GM12874 (cell line): ENCODE measurements around the gene LIG1.

Experiments used
- TF ChIP-seq, protein P1 (sequence below): IDR thresholded peaks from 2 replicates; pipeline ENCODE4 v1.5.1; 2011; ENCODE audit warnings: low read depth, mild to moderate bottlenecking, control low read depth, low read length, moderate library complexity; ENCODE audit not compliant: insufficient read depth

The LIG1 gene

DNA sequence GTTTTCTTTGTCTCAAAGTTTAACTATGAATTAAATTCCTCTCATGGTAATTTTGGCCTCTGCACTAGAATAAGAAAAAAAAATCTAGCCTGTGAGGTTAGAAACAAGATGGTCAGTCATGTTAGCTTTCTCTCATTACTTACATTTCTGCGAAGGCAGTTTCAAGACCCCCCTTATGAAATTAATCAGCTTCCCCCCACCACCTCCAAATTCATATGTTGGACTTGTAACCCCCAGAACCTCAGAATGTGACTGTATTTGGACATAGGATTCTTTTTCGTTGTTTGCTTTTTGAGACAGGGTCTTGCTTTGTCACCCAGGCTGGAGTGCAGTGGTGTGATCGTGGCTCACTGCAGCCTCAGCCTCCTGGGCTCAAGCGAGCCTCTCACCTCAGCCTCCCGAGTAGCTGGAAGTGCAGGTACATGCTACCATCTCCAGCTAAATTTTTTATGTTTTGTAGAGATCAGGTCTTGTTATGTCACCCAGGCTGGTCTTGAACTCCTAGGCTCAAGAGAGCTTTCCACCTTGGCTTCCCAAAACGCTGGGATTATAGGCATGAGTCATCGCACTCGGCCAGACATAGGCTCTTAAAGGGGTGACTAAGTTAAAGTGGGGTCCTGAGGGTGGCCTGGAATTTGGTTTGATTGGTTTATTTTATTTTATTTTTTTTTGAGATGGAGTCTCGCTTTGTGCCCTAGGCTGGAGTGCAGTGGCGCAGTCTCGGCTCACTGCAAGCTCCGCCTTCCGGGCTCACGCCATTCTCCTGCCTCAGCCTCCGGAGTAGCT lies 61.0 kb downstream of the LIG1 start:
- TF ChIP-seq, protein P1, sequence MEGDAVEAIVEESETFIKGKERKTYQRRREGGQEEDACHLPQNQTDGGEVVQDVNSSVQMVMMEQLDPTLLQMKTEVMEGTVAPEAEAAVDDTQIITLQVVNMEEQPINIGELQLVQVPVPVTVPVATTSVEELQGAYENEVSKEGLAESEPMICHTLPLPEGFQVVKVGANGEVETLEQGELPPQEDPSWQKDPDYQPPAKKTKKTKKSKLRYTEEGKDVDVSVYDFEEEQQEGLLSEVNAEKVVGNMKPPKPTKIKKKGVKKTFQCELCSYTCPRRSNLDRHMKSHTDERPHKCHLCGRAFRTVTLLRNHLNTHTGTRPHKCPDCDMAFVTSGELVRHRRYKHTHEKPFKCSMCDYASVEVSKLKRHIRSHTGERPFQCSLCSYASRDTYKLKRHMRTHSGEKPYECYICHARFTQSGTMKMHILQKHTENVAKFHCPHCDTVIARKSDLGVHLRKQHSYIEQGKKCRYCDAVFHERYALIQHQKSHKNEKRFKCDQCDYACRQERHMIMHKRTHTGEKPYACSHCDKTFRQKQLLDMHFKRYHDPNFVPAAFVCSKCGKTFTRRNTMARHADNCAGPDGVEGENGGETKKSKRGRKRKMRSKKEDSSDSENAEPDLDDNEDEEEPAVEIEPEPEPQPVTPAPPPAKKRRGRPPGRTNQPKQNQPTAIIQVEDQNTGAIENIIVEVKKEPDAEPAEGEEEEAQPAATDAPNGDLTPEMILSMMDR = no peak

DNA sequence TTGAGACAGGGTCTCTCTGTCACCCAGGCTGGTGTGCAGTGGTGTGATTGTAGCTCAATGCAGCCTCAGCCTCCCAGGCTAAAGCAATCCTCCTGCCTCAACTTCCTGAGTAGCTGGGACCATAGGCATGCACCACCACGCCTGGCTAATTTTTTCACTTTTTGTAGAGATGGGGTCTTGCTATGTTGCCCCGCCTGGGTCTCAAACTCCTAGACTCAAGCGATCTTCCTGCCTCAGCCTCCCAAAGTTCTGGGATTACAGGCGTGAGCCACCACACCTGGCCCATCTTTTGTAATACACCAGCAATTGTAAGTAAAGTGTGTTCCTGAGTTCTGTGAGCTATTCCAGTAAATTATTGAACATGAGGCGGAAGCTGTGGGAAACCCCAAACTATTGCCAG lies 66.2 kb downstream of the LIG1 start:
- TF ChIP-seq, protein P1 = no peak

DNA sequence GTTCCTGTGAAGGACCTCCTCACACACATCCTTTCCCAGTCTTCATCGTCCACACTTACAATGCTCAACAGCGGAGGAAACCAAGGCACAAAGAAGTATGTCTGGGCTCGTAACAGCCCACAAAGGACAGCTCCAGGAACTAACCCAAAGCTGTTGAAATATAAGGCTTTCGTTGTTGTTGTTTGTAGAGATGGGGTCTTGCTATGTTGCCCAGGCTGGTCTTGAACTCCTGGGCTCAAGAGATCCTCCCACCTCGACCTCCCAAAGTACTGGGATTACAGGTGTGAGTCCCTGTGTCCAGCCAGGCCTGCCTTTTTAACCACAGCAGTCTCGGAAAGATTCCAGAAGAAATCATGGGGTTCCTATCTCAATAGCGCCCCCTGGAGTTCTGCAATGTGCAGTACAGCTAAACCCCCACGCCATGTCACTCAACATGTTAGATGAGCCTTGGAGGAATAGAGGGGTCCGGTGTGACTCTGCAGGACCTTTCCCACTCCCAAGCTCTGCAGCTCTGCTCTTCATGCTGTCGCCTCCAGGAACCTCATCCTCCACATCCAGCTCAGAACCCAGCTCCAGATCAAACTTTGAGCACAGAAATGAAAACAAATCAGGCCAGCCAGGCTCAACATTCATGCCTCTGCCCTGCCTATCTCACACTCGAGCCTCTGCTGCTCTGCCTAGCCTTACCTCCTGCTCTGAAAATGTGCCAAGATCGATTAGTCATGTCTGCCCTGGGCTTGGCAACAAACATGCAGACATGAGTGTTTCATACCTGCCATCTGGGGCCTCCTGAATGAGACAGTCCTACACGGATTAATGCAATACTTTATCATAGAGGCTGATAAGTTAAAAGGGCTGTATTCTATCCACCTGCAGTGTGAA lies 67.0 kb downstream of the LIG1 start:
- TF ChIP-seq, protein P1 = peak; percentile 70

DNA sequence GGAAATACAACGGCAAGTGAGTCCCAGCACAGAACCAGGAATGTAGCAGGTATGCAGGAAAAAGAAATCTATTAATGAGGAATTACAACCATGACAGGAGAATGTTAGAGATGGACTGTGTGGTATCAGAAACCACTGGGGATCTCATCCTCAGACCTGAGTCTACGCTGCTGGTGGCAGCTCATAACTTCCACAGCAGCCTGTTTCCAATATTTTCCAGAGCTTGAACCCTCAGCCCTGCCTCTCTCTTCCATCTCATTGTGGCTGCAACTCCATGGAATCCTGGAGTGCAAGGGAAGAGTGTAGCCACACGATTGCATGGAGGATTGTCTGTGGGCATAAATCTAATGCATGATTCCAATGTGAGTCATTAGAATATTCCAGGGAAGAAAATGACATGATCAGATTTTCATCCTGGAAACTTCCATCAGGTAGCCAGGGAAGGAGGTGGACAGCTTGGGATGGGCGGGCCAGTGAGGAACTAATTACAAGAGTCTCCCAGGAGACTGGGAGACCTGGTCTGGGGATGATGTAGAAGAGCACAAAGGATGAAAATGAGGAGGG lies 74.5 kb downstream of the LIG1 start:
- TF ChIP-seq, protein P1 = no peak

DNA sequence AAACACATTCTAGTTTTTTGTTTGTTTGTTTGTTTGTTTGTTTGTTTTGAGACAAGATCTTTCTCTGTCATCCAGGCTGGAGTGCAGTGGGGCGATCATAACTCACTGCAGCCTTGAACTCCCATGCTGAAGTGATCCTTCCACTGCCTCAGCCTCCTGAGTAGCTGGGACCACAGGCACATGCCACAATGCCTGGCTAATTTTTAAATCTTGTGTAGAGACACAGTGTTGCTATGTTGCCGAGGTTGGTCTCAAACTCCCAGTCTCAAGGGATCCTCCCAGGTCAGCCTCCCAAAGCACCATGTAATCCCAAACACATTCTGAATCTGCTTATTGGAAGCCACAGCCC lies 75.3 kb downstream of the LIG1 start:
- TF ChIP-seq, protein P1 = no peak

DNA sequence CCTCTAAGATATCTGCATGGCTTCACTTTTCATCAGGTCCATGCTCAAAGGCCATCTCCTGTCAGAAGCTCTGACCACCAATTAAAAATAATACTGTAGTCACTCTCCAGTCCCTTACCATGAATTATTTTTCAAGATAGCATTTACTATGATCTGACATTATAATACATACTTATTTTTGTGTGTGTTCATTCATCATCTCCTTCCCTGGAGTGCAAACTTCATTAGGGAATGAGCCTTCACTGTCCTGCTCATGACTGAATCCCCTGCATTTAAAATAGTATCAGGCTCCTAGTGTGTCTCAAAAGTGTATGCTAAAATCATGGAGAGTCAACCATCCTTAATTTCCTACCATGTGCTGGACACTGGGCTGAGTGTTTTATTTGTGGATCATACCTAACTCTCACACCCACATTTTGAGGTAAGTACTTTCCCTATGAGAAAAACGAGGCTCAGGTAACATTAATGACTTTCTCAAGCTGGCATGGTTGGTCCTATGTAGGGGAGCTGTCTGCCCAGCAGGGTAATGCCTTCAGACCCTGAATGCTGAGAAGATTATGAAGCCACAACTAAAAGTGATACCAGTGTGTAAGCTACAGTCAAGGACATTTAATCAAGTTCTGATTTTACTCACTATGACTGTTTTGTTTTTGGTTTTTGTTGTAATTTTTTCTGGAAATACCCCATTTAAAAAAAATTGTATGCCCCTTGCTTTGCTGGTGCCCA lies 75.9 kb downstream of the LIG1 start:
- TF ChIP-seq, protein P1 = no peak
